Testis (tissue), 2 donors: ENCODE results near the gene MRFAP1L1.

Source experiments
- POLR2A ChIP-seq: fragments of 450-650 bp; IDR thresholded peaks from one replicate; pipeline ENCODE4 v1.6.1; 2017; ENCODE audit warnings: antibody characterized with exemption, mild to moderate bottlenecking, moderate library complexity
- TF ChIP-seq, protein P1 (sequence below), 3 experiments: fragments of 450-650 bp in 2 of 3; fragments of 200-600 bp in 1 of 3; sonication (generic) in 1 of 3; IDR thresholded peaks; one replicate each; pipeline ENCODE4 v1.5.1; 2016 to 2019; ENCODE audit warnings: antibody characterized with exemption in 3 of 3, mild to moderate bottlenecking in 2 of 3, moderate library complexity in 1 of 3

DNA sequence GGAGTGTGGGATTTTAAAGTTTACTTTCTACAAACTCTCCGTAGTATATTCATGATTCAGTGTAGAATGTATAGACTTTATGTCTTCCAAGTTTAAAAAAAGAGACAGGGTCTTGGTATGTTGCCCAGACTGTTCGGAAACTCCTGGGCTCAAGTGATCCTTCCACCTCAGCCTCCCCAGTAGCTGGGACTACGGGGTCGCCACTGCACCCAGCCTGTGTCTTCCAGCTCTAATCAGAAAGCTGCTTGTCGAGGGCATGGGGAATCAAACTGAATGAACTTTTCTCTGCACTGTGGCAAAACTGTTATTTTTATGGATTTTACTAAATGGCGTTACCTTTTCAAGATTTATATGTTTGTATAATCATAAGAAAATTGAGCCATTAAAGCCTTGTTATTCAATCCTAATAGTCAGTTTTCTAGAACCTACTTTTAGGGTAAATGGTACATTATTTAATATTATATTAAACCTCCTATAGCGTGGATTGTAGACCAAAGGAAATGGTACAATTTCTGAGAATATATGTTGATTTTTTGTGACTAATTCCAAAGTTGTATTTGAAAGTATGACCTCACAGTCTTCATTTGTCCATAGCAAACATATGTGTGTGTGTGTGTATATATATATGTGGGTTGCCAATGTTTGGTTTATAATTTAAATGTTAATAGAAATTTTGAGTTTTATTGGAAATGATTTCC is 7.4 kb upstream of the MRFAP1L1 start:
- no peak for TF ChIP-seq POLR2A
- TF ChIP-seq, protein P1, sequence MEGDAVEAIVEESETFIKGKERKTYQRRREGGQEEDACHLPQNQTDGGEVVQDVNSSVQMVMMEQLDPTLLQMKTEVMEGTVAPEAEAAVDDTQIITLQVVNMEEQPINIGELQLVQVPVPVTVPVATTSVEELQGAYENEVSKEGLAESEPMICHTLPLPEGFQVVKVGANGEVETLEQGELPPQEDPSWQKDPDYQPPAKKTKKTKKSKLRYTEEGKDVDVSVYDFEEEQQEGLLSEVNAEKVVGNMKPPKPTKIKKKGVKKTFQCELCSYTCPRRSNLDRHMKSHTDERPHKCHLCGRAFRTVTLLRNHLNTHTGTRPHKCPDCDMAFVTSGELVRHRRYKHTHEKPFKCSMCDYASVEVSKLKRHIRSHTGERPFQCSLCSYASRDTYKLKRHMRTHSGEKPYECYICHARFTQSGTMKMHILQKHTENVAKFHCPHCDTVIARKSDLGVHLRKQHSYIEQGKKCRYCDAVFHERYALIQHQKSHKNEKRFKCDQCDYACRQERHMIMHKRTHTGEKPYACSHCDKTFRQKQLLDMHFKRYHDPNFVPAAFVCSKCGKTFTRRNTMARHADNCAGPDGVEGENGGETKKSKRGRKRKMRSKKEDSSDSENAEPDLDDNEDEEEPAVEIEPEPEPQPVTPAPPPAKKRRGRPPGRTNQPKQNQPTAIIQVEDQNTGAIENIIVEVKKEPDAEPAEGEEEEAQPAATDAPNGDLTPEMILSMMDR (IDR thresholded peaks at IDR 0.05): no peak
